HepG2 (cell line): ENCODE measurements around the gene SMIM1. TPM values are rescaled to one million over a fixed set of nuclear protein-coding genes. Genes with fewer than 3 reads are reported as not detected.

Source experiments
- KLF16 ChIP-seq, 2 experiments: sonication (generic) in 1 of 2; formaldehyde crosslinking in 1 of 2; IDR thresholded peaks; 2 replicates each; pipeline versions ENCODE4 v1.6.1 to v1.8.0; 2016 to 2023; ENCODE audit warnings: missing genetic modification reagents in 2 of 2, missing compliant biosample characterization in 1 of 2
- MEF2D ChIP-seq: sonication (generic); formaldehyde crosslinking; IDR thresholded peaks from 2 replicates; pipeline ENCODE4 v1.5.1; 2020; ENCODE audit warnings: mild to moderate bottlenecking, missing genetic modification reagents
- PRMT3 ChIP-seq: sonication (generic); formaldehyde crosslinking; IDR thresholded peaks from 2 replicates; pipeline ENCODE4 v1.8.1; 2022; ENCODE audit warnings: low read depth, mild to moderate bottlenecking, moderate library complexity, missing genetic modification reagents, borderline replicate concordance
- ZNF138 ChIP-seq: sonication (generic); formaldehyde crosslinking; IDR thresholded peaks from 2 replicates; pipeline ENCODE4 v1.5.0; 2020; ENCODE audit warnings: mild to moderate bottlenecking, low read depth, missing genetic modification reagents
- ZNF281 ChIP-seq: sonication (generic); formaldehyde crosslinking; IDR thresholded peaks from 2 replicates; pipeline ENCODE4 v1.4.0; 2020; ENCODE audit warnings: missing genetic modification reagents, borderline replicate concordance
- ZNF292 ChIP-seq: sonication (generic); formaldehyde crosslinking; IDR thresholded peaks from 2 replicates; pipeline ENCODE4 v1.8.1; 2022; ENCODE audit warnings: mild to moderate bottlenecking, low read depth, missing genetic modification reagents, borderline replicate concordance
- ZNF468 ChIP-seq: sonication (generic); formaldehyde crosslinking; IDR thresholded peaks from 2 replicates; pipeline ENCODE4 v1.8.0; 2022; ENCODE audit warnings: mild to moderate bottlenecking, moderate library complexity, missing genetic modification reagents
- ZNF512B ChIP-seq: sonication (generic); formaldehyde crosslinking; IDR thresholded peaks from 2 replicates; pipeline ENCODE4 v1.5.1; 2020; ENCODE audit warnings: missing genetic modification reagents, mild to moderate bottlenecking, borderline replicate concordance
- ZSCAN30 ChIP-seq: sonication (generic); formaldehyde crosslinking; IDR thresholded peaks from 2 replicates; pipeline ENCODE4 v1.5.0; 2020; ENCODE audit warnings: mild to moderate bottlenecking, missing genetic modification reagents
- polyA plus RNA-seq, 8 experiments: library from polyadenylated mRNA; depleted of rRNA in 3 of 8; stranded (reverse) in 7 of 8; unstranded in 1 of 8; fragments of >200 nt; fragmentation: Illumina TruSeq in 4 of 8; extraction: Trizol in 4 of 8; gene quantifications; 2 replicates each; pipeline versions ENCODE4 v1.2.1 to v1.2.3, GENCODE V29; 2011 to 2016; ENCODE audit warnings: low read depth in 4 of 8, missing spikeins in 1 of 8, mixed read lengths in 1 of 8; ENCODE audit not compliant: insufficient read depth in 1 of 8
- total RNA-seq, 5 experiments: library from RNA; depleted of rRNA; stranded (reverse); fragments of >200 nt; fragmentation: Illumina TruSeq; extraction: Trizol; gene quantifications; 2 replicates each; pipeline ENCODE4 v1.2.3, GENCODE V29; 2016; ENCODE audit warnings: low read depth in 1 of 5

The SMIM1 gene
- total and polyA plus RNA-seq, 2 of the 13 experiments (the other 11 are each of a cell fraction or from before 2014, with no cell fraction given), result 12.4 to 56.3 TPM

DNA sequence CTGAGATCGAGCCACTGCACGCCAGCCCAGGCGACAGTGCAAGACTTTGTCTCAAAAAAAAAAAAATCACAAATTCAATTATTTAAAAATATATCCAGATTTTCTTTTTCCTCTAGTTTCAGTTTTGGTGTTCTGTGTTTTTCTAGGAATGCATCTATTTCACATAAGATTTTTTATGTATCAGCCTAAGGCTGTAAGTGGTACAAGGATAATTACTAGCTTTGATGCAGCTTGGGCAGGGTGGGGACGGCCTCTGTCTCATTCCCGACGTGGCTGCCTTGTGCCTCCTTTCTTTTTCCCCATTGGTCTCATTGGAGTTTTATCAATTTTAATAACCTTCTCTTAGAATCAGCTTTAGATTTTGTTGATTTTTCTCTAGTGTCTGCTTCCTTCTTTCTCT lies 13.4 kb upstream of the SMIM1 start (continued):
- TF ChIP-seq ZNF512B (CRISPR knock-in tag) (no peak), ZSCAN30 (CRISPR knock-in tag) (no peak), PRMT3 (CRISPR knock-in tag) (no peak), ZNF138 (CRISPR knock-in tag) (no peak), ZNF468 (CRISPR knock-in tag) (no peak), ZNF281 (CRISPR knock-in tag) (no peak), KLF16 (CRISPR knock-in tag; IDR thresholded peaks at IDR 0.05) (no peak), ZNF292 (no peak), MEF2D (CRISPR knock-in tag) (no peak)
